HepG2 (cell line): ENCODE measurements around the gene ANAPC16. TPM values are rescaled to one million over a fixed set of nuclear protein-coding genes. Genes with fewer than 3 reads are reported as not detected.

Experiments
- ARID2 ChIP-seq: sonication (generic); formaldehyde crosslinking; IDR thresholded peaks from 2 replicates; pipeline ENCODE4 v1.8.1; 2022; ENCODE audit warnings: mild to moderate bottlenecking, missing genetic modification reagents, borderline replicate concordance
- DMAP1 ChIP-seq: IDR thresholded peaks from 2 replicates; pipeline ENCODE4 v1.6.1; 2016
- FIP1L1 ChIP-seq: fragments of 200-400 bp; formaldehyde crosslinking; IDR thresholded peaks from 2 replicates; pipeline ENCODE4 v1.6.1; 2018; ENCODE audit warnings: low read depth, mild to moderate bottlenecking, low read length, moderate library complexity, borderline replicate concordance; ENCODE audit not compliant: insufficient read depth
- GATAD1 ChIP-seq: IDR thresholded peaks from 2 replicates; pipeline ENCODE4 v1.6.1; 2016; ENCODE audit warnings: missing genetic modification reagents, missing compliant biosample characterization
- HOXA5 ChIP-seq: sonication (generic); formaldehyde crosslinking; IDR thresholded peaks from 2 replicates; pipeline ENCODE4 v1.4.0; 2020; ENCODE audit warnings: missing genetic modification reagents
- IRF2 ChIP-seq: IDR thresholded peaks from 2 replicates; pipeline ENCODE4 v1.6.1; 2018; ENCODE audit warnings: missing genetic modification reagents, missing compliant biosample characterization
- JARID2 ChIP-seq: sonication (generic); formaldehyde crosslinking; IDR thresholded peaks from 2 replicates; pipeline ENCODE4 v1.8.1; 2023; ENCODE audit warnings: missing genetic modification reagents, inconsistent platforms; ENCODE audit not compliant: insufficient replicate concordance
- MED1 ChIP-seq: sonication (generic); formaldehyde crosslinking; IDR thresholded peaks from 2 replicates; pipeline ENCODE4 v1.4.0; 2020; ENCODE audit warnings: missing genetic modification reagents
- MIXL1 ChIP-seq: IDR thresholded peaks from 2 replicates; pipeline ENCODE4 v1.6.1; 2016
- NR2F2 ChIP-seq: IDR thresholded peaks from 2 replicates; pipeline ENCODE4 v1.6.1; 2012; ENCODE audit warnings: low read depth, inconsistent platforms, borderline replicate concordance
- PAWR ChIP-seq: sonication (generic); formaldehyde crosslinking; IDR thresholded peaks from 2 replicates; pipeline ENCODE4 v1.4.0; 2020; ENCODE audit warnings: missing genetic modification reagents, mild to moderate bottlenecking, borderline replicate concordance
- PCBP2 ChIP-seq: fragments of 200-400 bp; formaldehyde crosslinking; optimal IDR thresholded peaks from 2 replicates; pipeline ENCODE3; 2018; ENCODE audit warnings: low read length, low read depth; ENCODE audit not compliant: poor library complexity, severe bottlenecking
- POLR2G ChIP-seq: fragments of 200-400 bp; formaldehyde crosslinking; IDR thresholded peaks from 2 replicates; pipeline ENCODE4 v1.6.1; 2018; ENCODE audit warnings: mild to moderate bottlenecking, low read depth, low read length, moderate library complexity
- REPIN1 ChIP-seq: sonication (generic); formaldehyde crosslinking; IDR thresholded peaks from 2 replicates; pipeline ENCODE4 v1.8.0; 2022; ENCODE audit warnings: missing genetic modification reagents, low read depth, mild to moderate bottlenecking, borderline replicate concordance
- TGIF2 ChIP-seq: IDR thresholded peaks from 2 replicates; pipeline ENCODE4 v1.6.1; 2016; ENCODE audit warnings: control low read depth, missing compliant biosample characterization
- ZBTB3 ChIP-seq: sonication (generic); formaldehyde crosslinking; IDR thresholded peaks from 2 replicates; pipeline ENCODE4 v1.4.0; 2020; ENCODE audit warnings: low read depth, mild to moderate bottlenecking, moderate library complexity, missing genetic modification reagents, borderline replicate concordance
- ZFP82 ChIP-seq: sonication (generic); formaldehyde crosslinking; IDR thresholded peaks from 2 replicates; pipeline ENCODE4 v1.5.1; 2020; ENCODE audit warnings: mild to moderate bottlenecking, missing genetic modification reagents, borderline replicate concordance
- ZNF230 ChIP-seq: sonication (generic); formaldehyde crosslinking; IDR thresholded peaks from 2 replicates; pipeline ENCODE4 v1.4.0; 2020; ENCODE audit warnings: mild to moderate bottlenecking, missing genetic modification reagents
- ZNF644 ChIP-seq: IDR thresholded peaks from 2 replicates; pipeline ENCODE4 v1.6.1; 2016; ENCODE audit warnings: low read depth
- ZNF746 ChIP-seq: sonication (generic); formaldehyde crosslinking; IDR thresholded peaks from 2 replicates; pipeline ENCODE4 v1.8.0; 2022; ENCODE audit warnings: mild to moderate bottlenecking, missing genetic modification reagents
- polyA plus RNA-seq, 8 experiments: library from polyadenylated mRNA; depleted of rRNA in 3 of 8; stranded (reverse) in 7 of 8; unstranded in 1 of 8; fragments of >200 nt; fragmentation: Illumina TruSeq in 4 of 8; extraction: Trizol in 4 of 8; gene quantifications; 2 replicates each; pipeline versions ENCODE4 v1.2.1 to v1.2.3, GENCODE V29; 2011 to 2016; ENCODE audit warnings: low read depth in 4 of 8, missing spikeins in 1 of 8, mixed read lengths in 1 of 8; ENCODE audit not compliant: insufficient read depth in 1 of 8
- total RNA-seq, 5 experiments: library from RNA; depleted of rRNA; stranded (reverse); fragments of >200 nt; fragmentation: Illumina TruSeq; extraction: Trizol; gene quantifications; 2 replicates each; pipeline ENCODE4 v1.2.3, GENCODE V29; 2016; ENCODE audit warnings: low read depth in 1 of 5
- TF ChIP-seq, protein P1 (sequence below): sonication (generic); formaldehyde crosslinking; conservative IDR thresholded peaks from 2 replicates; pipeline ENCODE4 v1.8.0; 2022; ENCODE audit warnings: low read depth, missing genetic modification reagents
- TF ChIP-seq, protein P2 (sequence below): sonication (generic); formaldehyde crosslinking; IDR thresholded peaks from 2 replicates; pipeline ENCODE4 v1.8.0; 2022; ENCODE audit warnings: mild to moderate bottlenecking, missing genetic modification reagents, moderate library complexity
- TF ChIP-seq, protein P3 (sequence below): IDR thresholded peaks from 2 replicates; pipeline ENCODE4 v1.6.1; 2016; ENCODE audit warnings: low read depth
- TF ChIP-seq, protein P4 (sequence below): sonication (generic); formaldehyde crosslinking; conservative IDR thresholded peaks from 2 replicates; pipeline ENCODE4 v1.4.0; 2020; ENCODE audit warnings: missing genetic modification reagents

The ANAPC16 gene
- total and polyA plus RNA-seq, 2 of the 13 experiments (the other 11 are each of a cell fraction or from before 2014, with no cell fraction given): 74.8 to 89.4 TPM

DNA sequence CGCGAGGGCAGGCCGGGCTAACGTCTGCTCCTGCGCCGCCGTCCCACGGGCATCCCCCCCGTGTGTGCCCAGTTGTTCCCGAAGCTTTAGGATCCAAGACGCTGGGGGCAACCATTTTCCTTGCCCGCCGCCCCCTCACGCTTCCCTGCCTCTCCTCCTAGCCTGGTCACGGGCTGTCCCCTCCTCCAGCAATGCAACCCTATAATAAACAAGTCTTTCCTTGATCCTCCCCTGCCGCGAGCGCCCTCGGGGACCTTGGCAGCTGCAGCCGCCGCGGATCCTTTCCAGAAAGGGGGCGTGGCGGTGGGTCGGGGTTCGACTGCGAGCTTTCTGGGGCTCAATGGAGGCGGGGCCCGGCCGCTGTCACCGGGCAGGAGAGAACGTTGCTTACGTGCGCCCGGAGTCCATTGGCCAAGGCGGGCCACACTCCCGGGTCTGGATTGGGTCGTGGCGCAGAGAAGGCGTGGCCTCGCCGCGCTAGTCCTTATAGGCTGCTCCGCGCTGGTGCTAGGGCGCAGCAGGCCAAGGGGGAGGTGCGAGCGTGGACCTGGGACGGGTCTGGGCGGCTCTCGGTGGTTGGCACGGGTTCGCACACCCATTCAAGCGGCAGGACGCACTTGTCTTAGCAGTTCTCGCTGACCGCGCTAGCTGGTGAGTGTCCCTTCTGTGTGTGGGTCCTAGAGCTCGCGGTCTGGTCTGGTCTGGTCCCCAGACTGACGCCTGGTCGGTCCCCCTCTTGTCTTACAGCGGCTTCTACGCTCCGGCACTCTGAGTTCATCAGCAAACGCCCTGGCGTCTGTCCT, 57.8 kb downstream of the ANAPC16 start, which contains the start of gene DDIT4 (continued):
- no peak for TF ChIP-seq ZNF644
- TF ChIP-seq ZNF746 (CRISPR knock-in tag): peak; percentile 92
- peak; percentile 93 for TF ChIP-seq IRF2 (CRISPR knock-in tag)
- TF ChIP-seq POLR2G: peak; percentile 100
- peak; percentile 72; the same call in 1 of the 2 replicates for TF ChIP-seq DMAP1 (CRISPR knock-in tag)
- peak; percentile 94 for TF ChIP-seq REPIN1 (CRISPR knock-in tag)
- no peak; the same call in 1 of the 2 replicates for TF ChIP-seq ZFP82 (CRISPR knock-in tag)
- peak; percentile 25; the same call in 1 of the 2 replicates for TF ChIP-seq NR2F2
- TF ChIP-seq, protein P1, sequence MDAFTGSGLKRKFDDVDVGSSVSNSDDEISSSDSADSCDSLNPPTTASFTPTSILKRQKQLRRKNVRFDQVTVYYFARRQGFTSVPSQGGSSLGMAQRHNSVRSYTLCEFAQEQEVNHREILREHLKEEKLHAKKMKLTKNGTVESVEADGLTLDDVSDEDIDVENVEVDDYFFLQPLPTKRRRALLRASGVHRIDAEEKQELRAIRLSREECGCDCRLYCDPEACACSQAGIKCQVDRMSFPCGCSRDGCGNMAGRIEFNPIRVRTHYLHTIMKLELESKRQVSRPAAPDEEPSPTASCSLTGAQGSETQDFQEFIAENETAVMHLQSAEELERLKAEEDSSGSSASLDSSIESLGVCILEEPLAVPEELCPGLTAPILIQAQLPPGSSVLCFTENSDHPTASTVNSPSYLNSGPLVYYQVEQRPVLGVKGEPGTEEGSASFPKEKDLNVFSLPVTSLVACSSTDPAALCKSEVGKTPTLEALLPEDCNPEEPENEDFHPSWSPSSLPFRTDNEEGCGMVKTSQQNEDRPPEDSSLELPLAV (CRISPR knock-in tag): no peak
- TF ChIP-seq, protein P2, sequence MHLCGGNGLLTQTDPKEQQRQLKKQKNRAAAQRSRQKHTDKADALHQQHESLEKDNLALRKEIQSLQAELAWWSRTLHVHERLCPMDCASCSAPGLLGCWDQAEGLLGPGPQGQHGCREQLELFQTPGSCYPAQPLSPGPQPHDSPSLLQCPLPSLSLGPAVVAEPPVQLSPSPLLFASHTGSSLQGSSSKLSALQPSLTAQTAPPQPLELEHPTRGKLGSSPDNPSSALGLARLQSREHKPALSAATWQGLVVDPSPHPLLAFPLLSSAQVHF (CRISPR knock-in tag): peak; percentile 62; the same call in 1 of the 2 replicates
- TF ChIP-seq GATAD1 (CRISPR knock-in tag): peak; percentile 74
- peak; percentile 78; the same call in 1 of the 2 replicates for TF ChIP-seq TGIF2 (CRISPR knock-in tag)
- TF ChIP-seq ZBTB3 (CRISPR knock-in tag): no peak
- peak; percentile 97 for TF ChIP-seq MED1 (CRISPR knock-in tag)
- no peak for TF ChIP-seq PCBP2
- 0 out of 2 replicates have a peak, but pooled peaks have one; percentile 34 for TF ChIP-seq ARID2 (CRISPR knock-in tag)
- TF ChIP-seq JARID2 (CRISPR knock-in tag): peak; percentile 78
- TF ChIP-seq, protein P3, sequence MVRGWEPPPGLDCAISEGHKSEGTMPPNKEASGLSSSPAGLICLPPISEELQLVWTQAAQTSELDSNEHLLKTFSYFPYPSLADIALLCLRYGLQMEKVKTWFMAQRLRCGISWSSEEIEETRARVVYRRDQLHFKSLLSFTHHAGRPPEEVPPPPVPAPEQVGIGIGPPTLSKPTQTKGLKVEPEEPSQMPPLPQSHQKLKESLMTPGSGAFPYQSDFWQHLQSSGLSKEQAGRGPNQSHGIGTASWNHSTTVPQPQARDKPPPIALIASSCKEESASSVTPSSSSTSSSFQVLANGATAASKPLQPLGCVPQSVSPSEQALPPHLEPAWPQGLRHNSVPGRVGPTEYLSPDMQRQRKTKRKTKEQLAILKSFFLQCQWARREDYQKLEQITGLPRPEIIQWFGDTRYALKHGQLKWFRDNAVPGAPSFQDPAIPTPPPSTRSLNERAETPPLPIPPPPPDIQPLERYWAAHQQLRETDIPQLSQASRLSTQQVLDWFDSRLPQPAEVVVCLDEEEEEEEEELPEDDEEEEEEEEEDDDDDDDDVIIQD (CRISPR knock-in tag): 0 out of 2 replicates have a peak, but pooled peaks have one; percentile 50
- no peak; the same call in 1 of the 2 replicates for TF ChIP-seq FIP1L1
- TF ChIP-seq, protein P4, sequence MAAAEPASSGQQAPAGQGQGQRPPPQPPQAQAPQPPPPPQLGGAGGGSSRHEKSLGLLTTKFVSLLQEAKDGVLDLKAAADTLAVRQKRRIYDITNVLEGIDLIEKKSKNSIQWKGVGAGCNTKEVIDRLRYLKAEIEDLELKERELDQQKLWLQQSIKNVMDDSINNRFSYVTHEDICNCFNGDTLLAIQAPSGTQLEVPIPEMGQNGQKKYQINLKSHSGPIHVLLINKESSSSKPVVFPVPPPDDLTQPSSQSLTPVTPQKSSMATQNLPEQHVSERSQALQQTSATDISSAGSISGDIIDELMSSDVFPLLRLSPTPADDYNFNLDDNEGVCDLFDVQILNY: peak; percentile 74
- 0 out of 2 replicates have a peak, but pooled peaks have one; percentile 74 for TF ChIP-seq PAWR (CRISPR knock-in tag)
- TF ChIP-seq MIXL1 (CRISPR knock-in tag): peak; percentile 60
- TF ChIP-seq HOXA5 (CRISPR knock-in tag): peak; percentile 87; the same call in 1 of the 2 replicates
- TF ChIP-seq ZNF230 (CRISPR knock-in tag): peak; percentile 70; the same call in 1 of the 2 replicates
